ELF-1 (cell line): ENCODE data around the gene SLC12A8.

Source experiments
- DNase-seq: peaks from one replicate; pipeline ENCODE4 v3.0.0-alpha.2; 2016; ENCODE audit warnings: low read depth, low spot score

Gene SLC12A8

GRCh38 chr3:125186800-125187598 lies 25.5 kb downstream of the SLC12A8 start:
- DNase-seq, result peak; percentile 28

GRCh38 chr3:125186261-125186787 lies 26.2 kb downstream of the SLC12A8 start:
- DNase-seq, result no peak

- no peak for DNase-seq
These were observed 26.7 kb downstream of the SLC12A8 start for GRCh38 chr3:125185805-125186204.

GRCh38 chr3:125179884-125180240 lies 32.7 kb downstream of the SLC12A8 start:
- DNase-seq, result no peak

GRCh38 chr3:125179143-125179883 lies 33.2 kb downstream of the SLC12A8 start:
- DNase-seq, result no peak

GRCh38 chr3:125177746-125178145 lies 34.8 kb downstream of the SLC12A8 start:
- DNase-seq, result no peak

- DNase-seq, result no peak
These were observed 37.1 kb downstream of the SLC12A8 start for GRCh38 chr3:125175295-125176078.

GRCh38 chr3:125172346-125172745 lies 40.2 kb downstream of the SLC12A8 start:
- no peak for DNase-seq

GRCh38 chr3:125168711-125169393 lies 43.7 kb downstream of the SLC12A8 start:
- DNase-seq, result no peak

GRCh38 chr3:125166599-125167136 lies 45.9 kb downstream of the SLC12A8 start:
- no peak for DNase-seq

- no peak for DNase-seq
These were observed 46.5 kb downstream of the SLC12A8 start for GRCh38 chr3:125165948-125166553.

- DNase-seq, result peak; percentile 70
These were observed 47.2 kb downstream of the SLC12A8 start for GRCh38 chr3:125165189-125165947.

GRCh38 chr3:125163739-125164601 lies 48.6 kb downstream of the SLC12A8 start:
- peak; percentile 63 for DNase-seq

GRCh38 chr3:125161607-125162219 lies 50.8 kb downstream of the SLC12A8 start:
- DNase-seq, result no peak

GRCh38 chr3:125160606-125161371 lies 51.8 kb downstream of the SLC12A8 start:
- DNase-seq, result no peak

GRCh38 chr3:125157183-125157582 lies 55.4 kb downstream of the SLC12A8 start:
- DNase-seq, result no peak

GRCh38 chr3:125156456-125156855 lies 56.1 kb downstream of the SLC12A8 start:
- DNase-seq, result no peak

GRCh38 chr3:125154800-125155269 lies 57.7 kb downstream of the SLC12A8 start:
- DNase-seq, result no peak
